Uterus (tissue), 4 donors: ENCODE measurements around the gene ZBTB20. TPM values are rescaled to one million over a fixed set of nuclear protein-coding genes. Genes with fewer than 3 reads are reported as not detected.

ENCODE experiments used
- DNase-seq, 2 donors: peaks; one replicate each; pipeline ENCODE4 v3.0.0-alpha.2; 2019 to 2020
- H3K27ac ChIP-seq, 2 donors: fragments of 200-600 bp; sonication (generic); 1 replicate in 1 of 2; 2 replicates in 1 of 2; pipeline ENCODE4 v1.5.1; 2016 to 2018
- H3K27me3 ChIP-seq, 2 donors: fragments of 200-600 bp; sonication (generic); one replicate each; pipeline ENCODE4 v1.5.1; 2018 to 2019; ENCODE audit warnings: control low read depth in 1 of 2
- H3K36me3 ChIP-seq, 2 donors: fragments of 200-600 bp; sonication (generic); one replicate each; pipeline ENCODE4 v1.5.1; 2019; ENCODE audit warnings: control low read depth in 1 of 2
- H3K4me1 ChIP-seq, 2 donors: fragments of 200-600 bp; sonication (generic); one replicate each; pipeline ENCODE4 v1.5.1; 2018 to 2019; ENCODE audit warnings: control low read depth in 1 of 2
- H3K4me3 ChIP-seq, 2 donors: fragments of 200-600 bp; sonication (generic); 1 replicate in 1 of 2; 2 replicates in 1 of 2; pipeline ENCODE4 v1.5.1; 2018 to 2019; ENCODE audit warnings: mild to moderate bottlenecking in 1 of 2
- H3K9me3 ChIP-seq, 2 donors: fragments of 200-600 bp; sonication (generic); one replicate each; pipeline ENCODE4 v1.5.1; 2019; ENCODE audit warnings: control low read depth in 1 of 2
- POLR2A ChIP-seq, 2 donors: fragments of 450-650 bp; IDR thresholded peaks; one replicate each; pipeline ENCODE4 v1.6.1; 2016; ENCODE audit warnings: antibody characterized with exemption in 2 of 2, mild to moderate bottlenecking in 1 of 2, moderate library complexity in 1 of 2
- intact Hi-C: fragments of 100-400 bp; cut with DNase I; formaldehyde crosslinking; loops from one replicate; pipeline ENCODE4 v1.15.1; 2023; ENCODE audit warnings: low total_unique reads
- total RNA-seq, 4 donors: library from RNA; depleted of rRNA in 3 of 4; stranded (reverse); fragments of >200 nt in 3 of 4; gene quantifications; one replicate each; pipeline versions ENCODE4 v1.1.0 to v1.2.4, GENCODE V29; 2014 to 2023
- TF ChIP-seq, protein P1 (sequence below), 4 experiments: fragments of 200-600 bp in 2 of 4; fragments of 450-650 bp in 2 of 4; sonication (generic) in 2 of 4; IDR thresholded peaks; one replicate each; pipeline ENCODE4 v1.5.1; 2016 to 2019; ENCODE audit warnings: antibody characterized with exemption in 4 of 4, mild to moderate bottlenecking in 2 of 4, moderate library complexity in 1 of 4
- donor health status: DM: yes; HTN: yes; CAD: no.

The ZBTB20 gene
- total RNA-seq, 4 donors from 2014 or later = 35.6 to 157 (median 85.1) TPM

DNA sequence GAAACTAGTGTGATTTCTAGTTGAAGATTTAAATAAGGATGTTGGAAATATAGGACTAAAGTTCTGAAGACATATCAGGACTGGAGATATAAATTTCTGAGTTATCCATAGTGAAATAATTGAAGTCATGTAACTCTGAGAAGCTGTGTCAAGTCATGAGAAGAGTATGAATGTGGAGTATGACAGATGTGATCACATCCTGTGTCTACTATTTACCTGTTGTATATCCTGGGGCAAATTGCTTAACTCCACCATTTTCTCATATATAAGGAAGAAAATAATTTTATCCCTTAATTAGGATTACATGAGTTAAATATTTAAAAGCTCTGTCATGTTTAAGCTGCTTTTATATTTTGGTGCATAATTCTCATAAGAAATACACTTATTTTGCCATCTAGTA is 350.3 kb downstream of the ZBTB20 start:
- Histone ChIP-seq H3K9me3 (no peaks in the 10 kb centered on the region), H3K36me3 (no peaks in the 10 kb centered on the region), H3K4me3 (no peak overlapping the region), H3K4me1 (no peaks in the 10 kb centered on the region), H3K27ac (no peak overlapping the region), H3K27me3 (no peaks in the 10 kb centered on the region)
- no peak for DNase-seq
- TF ChIP-seq, protein P1, sequence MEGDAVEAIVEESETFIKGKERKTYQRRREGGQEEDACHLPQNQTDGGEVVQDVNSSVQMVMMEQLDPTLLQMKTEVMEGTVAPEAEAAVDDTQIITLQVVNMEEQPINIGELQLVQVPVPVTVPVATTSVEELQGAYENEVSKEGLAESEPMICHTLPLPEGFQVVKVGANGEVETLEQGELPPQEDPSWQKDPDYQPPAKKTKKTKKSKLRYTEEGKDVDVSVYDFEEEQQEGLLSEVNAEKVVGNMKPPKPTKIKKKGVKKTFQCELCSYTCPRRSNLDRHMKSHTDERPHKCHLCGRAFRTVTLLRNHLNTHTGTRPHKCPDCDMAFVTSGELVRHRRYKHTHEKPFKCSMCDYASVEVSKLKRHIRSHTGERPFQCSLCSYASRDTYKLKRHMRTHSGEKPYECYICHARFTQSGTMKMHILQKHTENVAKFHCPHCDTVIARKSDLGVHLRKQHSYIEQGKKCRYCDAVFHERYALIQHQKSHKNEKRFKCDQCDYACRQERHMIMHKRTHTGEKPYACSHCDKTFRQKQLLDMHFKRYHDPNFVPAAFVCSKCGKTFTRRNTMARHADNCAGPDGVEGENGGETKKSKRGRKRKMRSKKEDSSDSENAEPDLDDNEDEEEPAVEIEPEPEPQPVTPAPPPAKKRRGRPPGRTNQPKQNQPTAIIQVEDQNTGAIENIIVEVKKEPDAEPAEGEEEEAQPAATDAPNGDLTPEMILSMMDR (IDR thresholded peaks at IDR 0.05) = no peak
- TF ChIP-seq POLR2A (IDR thresholded peaks at IDR 0.05) = no peak
- intact Hi-C loops = no loop called here

DNA sequence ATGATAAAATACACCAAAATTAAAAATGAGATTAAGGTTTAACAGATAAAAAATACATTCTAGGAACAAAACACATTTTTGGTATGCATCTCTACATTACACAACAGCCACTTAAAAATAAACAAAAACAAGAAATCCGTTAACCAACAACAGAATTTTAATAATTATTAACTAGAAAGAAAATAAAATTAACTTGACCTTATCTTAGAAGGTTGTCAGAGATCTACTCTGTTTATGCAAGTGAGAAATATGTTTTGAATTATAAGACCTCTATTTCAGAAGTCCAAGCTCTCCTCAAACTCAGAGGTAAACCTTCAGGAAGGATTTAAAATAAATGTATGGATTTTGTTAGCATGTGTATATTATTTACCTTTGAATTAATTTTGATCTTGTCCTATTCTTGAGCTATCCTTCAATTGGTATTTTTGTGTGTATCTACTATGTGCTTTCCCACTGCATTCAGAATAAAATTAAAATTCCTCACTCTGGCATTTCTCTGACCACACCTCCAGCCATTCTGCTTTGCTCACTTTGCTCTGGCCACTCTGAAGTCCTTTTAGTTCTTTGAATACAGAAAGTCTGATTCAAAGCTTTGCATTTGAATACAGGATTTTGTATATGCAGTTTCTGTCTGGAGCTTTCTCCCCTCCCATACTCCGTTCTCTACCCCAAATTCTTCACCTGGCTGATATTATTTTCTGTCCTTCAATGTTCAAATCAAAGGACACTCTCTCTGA is 352.0 kb downstream of the ZBTB20 start:
- intact Hi-C loops = no loop called here
- Histone ChIP-seq H3K27me3 (no peaks in the 10 kb centered on the region), H3K9me3 (no peaks in the 10 kb centered on the region), H3K27ac (no peak overlapping the region), H3K36me3 (no peaks in the 10 kb centered on the region), H3K4me3 (no peak overlapping the region), H3K4me1 (peaks cover 0 to 4% of the 10 kb centered on the region in 2 donors)
- no peak for DNase-seq
- TF ChIP-seq POLR2A (IDR thresholded peaks at IDR 0.05) = no peak
- TF ChIP-seq, protein P1 (IDR thresholded peaks at IDR 0.05) = no peak

DNA sequence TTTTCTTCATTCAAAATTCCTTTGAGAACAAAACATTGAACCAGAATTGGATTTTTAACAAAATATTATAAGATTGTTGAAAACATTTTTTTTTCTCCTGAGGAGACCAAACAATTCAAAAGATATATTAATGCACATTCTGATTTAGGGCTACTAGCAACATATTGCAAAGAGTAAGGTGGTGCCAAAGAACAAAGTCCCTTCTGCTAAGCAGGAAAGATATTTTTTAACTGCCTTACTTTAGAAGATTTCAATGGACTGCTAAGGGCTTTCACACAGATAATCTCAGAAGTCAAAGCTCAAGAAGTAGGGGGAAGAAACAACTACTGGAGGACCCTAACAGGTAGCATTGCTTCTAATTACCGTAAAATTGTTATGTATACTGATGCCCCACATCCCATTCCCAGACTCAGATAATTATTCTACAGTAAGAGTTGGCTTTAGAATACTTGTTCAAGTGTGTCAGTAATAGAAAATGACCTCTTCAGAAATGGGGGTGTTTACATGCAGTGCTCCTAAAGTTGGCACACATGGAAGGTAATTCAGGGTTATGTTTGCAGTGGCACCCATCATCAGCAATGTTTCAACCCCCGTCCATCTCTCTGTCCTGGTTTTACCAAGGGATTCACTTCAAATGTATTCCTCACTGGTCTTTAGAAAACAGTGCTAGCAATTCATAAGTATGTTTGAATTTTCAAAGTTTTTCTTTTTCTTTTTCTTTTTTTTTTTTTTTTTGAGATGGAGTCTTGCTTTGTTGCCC is 354.7 kb downstream of the ZBTB20 start:
- TF ChIP-seq POLR2A (IDR thresholded peaks at IDR 0.05) = no peak
- TF ChIP-seq, protein P1 (IDR thresholded peaks at IDR 0.05) = no peak
- no peak overlapping the region for H3K27ac ChIP-seq
- H3K36me3 ChIP-seq = no peaks in the 10 kb centered on the region
- no peaks in the 10 kb centered on the region for H3K9me3 ChIP-seq
- intact Hi-C loops = no loop called here
- H3K4me3 ChIP-seq = no peak overlapping the region
- H3K27me3 ChIP-seq = no peaks in the 10 kb centered on the region
- DNase-seq = no peak
- peaks cover 0 to 4% of the 10 kb centered on the region in 2 donors for H3K4me1 ChIP-seq

DNA sequence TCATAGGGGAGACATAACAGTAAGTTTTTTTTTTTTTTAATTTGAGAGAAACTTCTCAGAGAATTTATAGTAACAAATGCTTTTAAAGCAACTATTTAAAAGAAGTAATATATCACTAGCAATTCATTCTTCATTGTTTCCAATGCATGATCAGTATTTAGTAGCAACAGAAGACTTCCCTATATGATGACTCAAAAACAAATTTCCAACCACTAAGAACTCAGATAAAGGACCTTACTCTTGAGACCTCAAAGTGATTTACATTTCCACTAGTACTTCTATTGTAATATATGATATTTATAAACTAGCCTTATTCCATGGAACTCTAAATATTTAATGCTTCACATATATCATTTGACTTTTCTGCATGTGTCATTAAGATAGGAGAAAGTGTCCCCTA is 356.3 kb downstream of the ZBTB20 start:
- Histone ChIP-seq H3K9me3 (no peaks in the 10 kb centered on the region), H3K27me3 (no peaks in the 10 kb centered on the region), H3K4me1 (peaks cover 0 to 4% of the 10 kb centered on the region in 2 donors), H3K4me3 (no peak overlapping the region), H3K36me3 (no peaks in the 10 kb centered on the region), H3K27ac (no peak overlapping the region)
- DNase-seq = no peak
- TF ChIP-seq, protein P1 (IDR thresholded peaks at IDR 0.05) = no peak
- no peak for TF ChIP-seq POLR2A (IDR thresholded peaks at IDR 0.05)
- intact Hi-C loops = no loop called here

DNA sequence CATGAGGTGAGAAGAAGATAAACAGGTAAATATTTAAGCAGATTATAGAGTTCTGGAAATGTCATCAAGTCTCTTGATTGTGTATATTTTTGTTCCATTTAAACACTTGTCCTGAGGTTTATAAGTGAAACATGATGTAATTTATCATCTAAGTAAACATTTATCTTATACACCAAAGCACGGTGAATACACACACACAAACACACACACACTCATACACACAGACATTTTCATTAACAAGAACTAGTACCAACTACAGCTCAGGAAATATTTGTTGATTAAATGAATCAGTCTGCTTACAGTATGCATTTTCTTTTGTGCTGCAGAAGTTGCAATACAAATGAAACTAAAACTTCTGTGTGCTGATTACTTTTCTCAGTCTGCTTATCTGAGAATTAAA is 357.3 kb downstream of the ZBTB20 start:
- no peak for DNase-seq
- Histone ChIP-seq H3K27me3 (no peaks in the 10 kb centered on the region), H3K9me3 (no peaks in the 10 kb centered on the region), H3K4me1 (peaks cover 0 to 4% of the 10 kb centered on the region in 2 donors), H3K36me3 (no peaks in the 10 kb centered on the region), H3K27ac (no peak overlapping the region), H3K4me3 (no peak overlapping the region)
- intact Hi-C loops = no loop called here
- no peak for TF ChIP-seq POLR2A (IDR thresholded peaks at IDR 0.05)
- TF ChIP-seq, protein P1 (IDR thresholded peaks at IDR 0.05) = no peak
